Osteoblast (primary cell): ENCODE data around the gene ZFP57. TPM values are rescaled to one million over a fixed set of nuclear protein-coding genes. Genes with fewer than 3 reads are reported as not detected.

Experiments used
- DNase-seq: peaks from one replicate; pipeline ENCODE4 v3.0.0; 2011; ENCODE audit warnings: low spot score, mixed read lengths; ENCODE audit not compliant: insufficient read length; ENCODE audit errors: missing footprints
- H2AFZ ChIP-seq: 2 replicates; pipeline ENCODE4 v1.6.0; 2011; ENCODE audit warnings: mild to moderate bottlenecking, low read length
- H3K27ac ChIP-seq: 2 replicates; pipeline ENCODE4 v1.5.1; 2011; ENCODE audit warnings: mild to moderate bottlenecking, low read depth, low read length, moderate library complexity
- H3K27me3 ChIP-seq: 2 replicates; pipeline ENCODE4 v1.6.0; 2012; ENCODE audit warnings: mild to moderate bottlenecking, control low read depth, inconsistent platforms, low read length, moderate library complexity; ENCODE audit not compliant: insufficient read depth
- H3K36me3 ChIP-seq: 2 replicates; pipeline ENCODE4 v1.5.1; 2011; ENCODE audit warnings: mild to moderate bottlenecking, low read length, control low read depth, moderate library complexity; ENCODE audit not compliant: insufficient read depth
- H3K4me1 ChIP-seq: 2 replicates; pipeline ENCODE4 v1.5.1; 2011; ENCODE audit warnings: mild to moderate bottlenecking, low read length, control low read depth, moderate library complexity; ENCODE audit not compliant: insufficient read depth
- H3K4me2 ChIP-seq: 2 replicates; pipeline ENCODE4 v1.6.0; 2011; ENCODE audit warnings: mild to moderate bottlenecking, low read length; ENCODE audit not compliant: insufficient read depth
- H3K4me3 ChIP-seq: fragments of 200-600 bp; sonication (generic); 3 replicates; pipeline ENCODE4 v1.5.1; 2012; ENCODE audit warnings: mild to moderate bottlenecking, low read length, inconsistent platforms; ENCODE audit not compliant: insufficient read depth
- H3K79me2 ChIP-seq: 2 replicates; pipeline ENCODE4 v1.6.0; 2012; ENCODE audit warnings: mild to moderate bottlenecking, low read length, control low read depth, inconsistent platforms; ENCODE audit not compliant: insufficient read depth
- H3K9me3 ChIP-seq: 2 replicates; pipeline ENCODE4 v1.5.1; 2011; ENCODE audit warnings: low read depth, low read length, control low read depth
- H4K20me1 ChIP-seq: 2 replicates; pipeline ENCODE4 v1.6.0; 2012; ENCODE audit warnings: mild to moderate bottlenecking, low read length, control low read depth; ENCODE audit not compliant: insufficient read depth
- CTCF ChIP-seq: IDR thresholded peaks from 2 replicates; pipeline ENCODE4 v1.5.1; 2011; ENCODE audit warnings: mild to moderate bottlenecking, low read depth, low read length, moderate library complexity; ENCODE audit errors: extremely low read depth
- total RNA-seq: library from RNA; depleted of rRNA; stranded (reverse); fragments of >200 nt; gene quantifications from 2 replicates; pipeline ENCODE4 v1.2.3, GENCODE V29; 2012

ZFP57 gene
- total RNA-seq, 1 donor, result 0.36 TPM

GRCh38 chr6:29728173-29728874 is 47.4 kb upstream of the ZFP57 start:
- Histone ChIP-seq H4K20me1 (peaks cover 6% of the 10 kb centered on the region), H3K4me1 (no peaks in the 10 kb centered on the region), H3K27me3 (no peaks in the 10 kb centered on the region), H2AFZ (no peak overlapping the region), H3K9me3 (no peaks in the 10 kb centered on the region), H3K4me3 (no peak overlapping the region), H3K36me3 (no peaks in the 10 kb centered on the region), H3K4me2 (no peak overlapping the region), H3K79me2 (no peaks in the 10 kb centered on the region), H3K27ac (no peak overlapping the region)
- no peak for TF ChIP-seq CTCF
- DNase-seq, result no peak

GRCh38 chr6:29727637-29728036 is 46.7 kb upstream of the ZFP57 start:
- no peaks in the 10 kb centered on the region for H3K36me3 ChIP-seq
- H3K9me3 ChIP-seq, result no peaks in the 10 kb centered on the region
- DNase-seq, result no peak
- no peak for TF ChIP-seq CTCF
- no peak overlapping the region for H3K4me2 ChIP-seq
- H4K20me1 ChIP-seq, result peaks cover 6% of the 10 kb centered on the region
- H3K27me3 ChIP-seq, result no peaks in the 10 kb centered on the region
- no peak overlapping the region for H3K27ac ChIP-seq
- H3K79me2 ChIP-seq, result no peaks in the 10 kb centered on the region
- H2AFZ ChIP-seq, result no peak overlapping the region
- no peak overlapping the region for H3K4me3 ChIP-seq
- no peaks in the 10 kb centered on the region for H3K4me1 ChIP-seq

- no peak overlapping the region for H2AFZ ChIP-seq
- no peaks in the 10 kb centered on the region for H3K36me3 ChIP-seq
- no peak overlapping the region for H3K4me3 ChIP-seq
- H4K20me1 ChIP-seq, result peaks cover 6% of the 10 kb centered on the region
- no peaks in the 10 kb centered on the region for H3K9me3 ChIP-seq
- H3K27me3 ChIP-seq, result no peaks in the 10 kb centered on the region
- H3K27ac ChIP-seq, result no peak overlapping the region
- H3K79me2 ChIP-seq, result no peaks in the 10 kb centered on the region
- DNase-seq, result no peak
- no peak for TF ChIP-seq CTCF
- no peaks in the 10 kb centered on the region for H3K4me1 ChIP-seq
- no peak overlapping the region for H3K4me2 ChIP-seq
These were observed 45.7 kb upstream of the ZFP57 start for GRCh38 chr6:29726571-29727194.

- Histone ChIP-seq H3K79me2 (no peaks in the 10 kb centered on the region), H4K20me1 (peaks cover 6% of the 10 kb centered on the region), H3K27me3 (no peaks in the 10 kb centered on the region), H3K4me1 (no peaks in the 10 kb centered on the region), H3K27ac (no peak overlapping the region), H3K36me3 (no peaks in the 10 kb centered on the region), H2AFZ (no peak overlapping the region), H3K4me3 (no peak overlapping the region), H3K9me3 (no peaks in the 10 kb centered on the region), H3K4me2 (no peak overlapping the region)
- no peak for TF ChIP-seq CTCF
- no peak for DNase-seq
These were observed 45.0 kb upstream of the ZFP57 start for GRCh38 chr6:29726001-29726400.
